SK-N-SH (cell line): ENCODE measurements around the gene GCDH. TPM values are rescaled to one million over a fixed set of nuclear protein-coding genes. Genes with fewer than 3 reads are reported as not detected.

Source experiments
- CTCF ChIA-PET: fragments of 300-600, 350-600 bp; formaldehyde crosslinking; extraction: SDS; loops from one replicate; lab custom pipeline; 2021; lab: Yijun Ruan, JAX
- POLR2A ChIA-PET: fragments of 350-600 bp; sonication (Branson Sonifier 250); formaldehyde crosslinking; extraction: SDS; loops from one replicate; lab custom pipeline; 2020; ENCODE audit warnings: antibody characterized with exemption, inconsistent platforms; lab: Yijun Ruan, JAX
- DNase-seq: peaks from one replicate; pipeline ENCODE4 v3.0.0; 2012
- H2AFZ ChIP-seq: fragments of 200-600 bp; sonication (generic); 2 replicates; pipeline ENCODE4 v1.8.1; 2016; ENCODE audit warnings: antibody characterized with exemption, mild to moderate bottlenecking, low read depth
- H3F3A ChIP-seq: fragments of 200-600 bp; sonication (generic); replicated peaks from 2 replicates; pipeline ENCODE3; 2016; ENCODE audit warnings: antibody characterized with exemption, mild to moderate bottlenecking; ENCODE audit not compliant: insufficient read depth
- H3K27ac ChIP-seq, 2 experiments: fragments of 200-500 bp in 1 of 2; fragments of 200-600 bp in 1 of 2; sonication (Bioruptor generic) in 1 of 2; sonication (generic), shearing (Covaris generic) in 1 of 2; 2 replicates each; pipeline versions ENCODE4 v1.5.1 to v1.6.1; 2014 to 2016; ENCODE audit warnings: low read depth in 2 of 2, inconsistent platforms in 1 of 2, low read length in 1 of 2, mild to moderate bottlenecking in 1 of 2, mixed read lengths in 1 of 2
- H3K27me3 ChIP-seq: fragments of 200-600 bp; sonication (generic), shearing (Covaris generic); 2 replicates; pipeline ENCODE4 v1.6.1; 2016; ENCODE audit warnings: mixed run types; ENCODE audit not compliant: insufficient read depth
- H3K36me3 ChIP-seq, 2 experiments: fragments of 200-500 bp in 1 of 2; fragments of 200-600 bp in 1 of 2; sonication (Bioruptor generic) in 1 of 2; sonication (generic) in 1 of 2; replicated peaks in 1 of 2; 2 replicates each; pipeline versions ENCODE3 to v1.5.1; 2014 to 2016; ENCODE audit warnings: low read length in 1 of 2, mild to moderate bottlenecking in 1 of 2; ENCODE audit not compliant: insufficient read depth in 2 of 2, control insufficient read depth in 1 of 2
- H3K4me1 ChIP-seq, 2 experiments: fragments of 200-500 bp in 1 of 2; fragments of 200-600 bp in 1 of 2; sonication (Bioruptor generic) in 1 of 2; sonication (generic), shearing (Covaris generic) in 1 of 2; 2 replicates each; pipeline versions ENCODE4 v1.5.1 to v1.6.1; 2014 to 2016; ENCODE audit warnings: low read depth in 1 of 2, low read length in 1 of 2, mixed run types in 1 of 2; ENCODE audit not compliant: insufficient read depth in 2 of 2, control insufficient read depth in 1 of 2
- H3K4me2 ChIP-seq: fragments of 200-600 bp; sonication (generic), shearing (Covaris generic); 2 replicates; pipeline ENCODE4 v1.6.1; 2017; ENCODE audit warnings: mixed run types
- H3K4me3 ChIP-seq, 2 experiments: fragments of 200-500 bp in 1 of 2; fragments of 200-600 bp in 1 of 2; sonication (Bioruptor generic) in 1 of 2; sonication (generic), shearing (Covaris generic) in 1 of 2; 2 replicates each; pipeline versions ENCODE4 v1.5.1 to v1.8.1; 2014 to 2016; ENCODE audit warnings: low read depth in 2 of 2, inconsistent platforms in 1 of 2, low read length in 1 of 2, mild to moderate bottlenecking in 1 of 2, mixed read lengths in 1 of 2, moderate library complexity in 1 of 2
- H3K79me2 ChIP-seq: fragments of 200-600 bp; sonication (generic); 2 replicates; pipeline ENCODE4 v1.8.1; 2017; ENCODE audit warnings: mild to moderate bottlenecking; ENCODE audit not compliant: insufficient read depth
- H3K9ac ChIP-seq: fragments of 200-600 bp; sonication (generic); 2 replicates; pipeline ENCODE4 v1.6.1; 2017; ENCODE audit warnings: mixed run types
- H3K9me2 ChIP-seq: fragments of 200-600 bp; sonication (generic); 2 replicates; pipeline ENCODE4 v1.6.1; 2017; ENCODE audit warnings: mixed run types
- H3K9me3 ChIP-seq: fragments of 200-600 bp; sonication (generic); 2 replicates; pipeline ENCODE4 v1.6.1; 2017; ENCODE audit warnings: mixed run types, mild to moderate bottlenecking, moderate library complexity
- H4K20me1 ChIP-seq: fragments of 200-600 bp; sonication (generic); 2 replicates; pipeline ENCODE4 v1.6.1; 2017; ENCODE audit warnings: mild to moderate bottlenecking, mixed run types; ENCODE audit not compliant: insufficient read depth
- EZH2phosphoT487 ChIP-seq: fragments of 200-600 bp; sonication (generic); IDR thresholded peaks from 2 replicates; pipeline ENCODE4 v1.6.1; 2017; ENCODE audit warnings: low read depth, mixed run types, mild to moderate bottlenecking, antibody characterized with exemption, moderate library complexity, borderline replicate concordance
- FOXJ3 ChIP-seq: sonication (generic); formaldehyde crosslinking; IDR thresholded peaks from 2 replicates; pipeline ENCODE4 v1.5.1; 2020; ENCODE audit warnings: mild to moderate bottlenecking, missing genetic modification reagents
- FOXM1 ChIP-seq: IDR thresholded peaks from 2 replicates; pipeline ENCODE4 v1.4.0; 2012; ENCODE audit warnings: low read depth, mild to moderate bottlenecking
- GABPA ChIP-seq: IDR thresholded peaks from 2 replicates; pipeline ENCODE4 v1.4.0; 2012; ENCODE audit warnings: low read depth, mild to moderate bottlenecking
- MEF2A ChIP-seq: IDR thresholded peaks from 2 replicates; pipeline ENCODE4 v1.4.0; 2012; ENCODE audit warnings: low read depth, borderline replicate concordance
- MXI1 ChIP-seq: IDR thresholded peaks from 2 replicates; pipeline ENCODE4 v1.6.1; 2012; ENCODE audit warnings: mild to moderate bottlenecking, low read depth, low read length, improper control_type of control experiment
- NFIC ChIP-seq: IDR thresholded peaks from 2 replicates; pipeline ENCODE4 v1.4.0; 2012; ENCODE audit warnings: borderline replicate concordance
- NRF1 ChIP-seq: IDR thresholded peaks from 2 replicates; pipeline ENCODE4 v1.6.1; 2012; ENCODE audit warnings: low read depth, mild to moderate bottlenecking, low read length
- POLR2AphosphoS5 ChIP-seq: IDR thresholded peaks from 2 replicates; pipeline ENCODE4 v1.6.1; 2012; ENCODE audit warnings: low read depth, low read length
- RFX5 ChIP-seq: IDR thresholded peaks from 2 replicates; pipeline ENCODE4 v1.6.1; 2012; ENCODE audit warnings: mild to moderate bottlenecking, improper control_type of control experiment, low read length
- RXRA ChIP-seq: IDR thresholded peaks from 2 replicates; pipeline ENCODE4 v1.4.0; 2012; ENCODE audit warnings: low read depth, mild to moderate bottlenecking, borderline replicate concordance
- SIN3A ChIP-seq: IDR thresholded peaks from 2 replicates; pipeline ENCODE4 v1.6.1; 2012; ENCODE audit warnings: low read depth, mild to moderate bottlenecking, low read length, moderate library complexity, borderline replicate concordance
- YY1 ChIP-seq: IDR thresholded peaks from 2 replicates; pipeline ENCODE4 v1.4.0; 2012; ENCODE audit warnings: low read depth, mild to moderate bottlenecking
- WGBS: methylation state at CpG from one replicate; pipeline ENCODE4 v1.1.6; 2017; ENCODE audit warnings: low lambda C conversion rate; 5-methylcytosine and 5-hydroxymethylcytosine counted together
- polyA plus RNA-seq, 3 experiments: library from polyadenylated mRNA; depleted of rRNA; stranded (reverse); fragments of >200 nt; gene quantifications; 2 replicates each; pipeline ENCODE4 v1.2.3, GENCODE V29; 2012
- TF ChIP-seq, protein P1 (sequence below): IDR thresholded peaks from 2 replicates; pipeline ENCODE4 v1.4.0; 2012; ENCODE audit warnings: low read depth, borderline replicate concordance
- TF ChIP-seq, protein P2 (sequence below): IDR thresholded peaks from 2 replicates; pipeline ENCODE4 v1.4.0; 2012; ENCODE audit warnings: low read depth, borderline replicate concordance
- TF ChIP-seq, protein P3 (sequence below): IDR thresholded peaks from 2 replicates; pipeline ENCODE4 v1.6.1; 2012; ENCODE audit warnings: mild to moderate bottlenecking, low read depth, low read length, moderate library complexity
- TF ChIP-seq, protein P4 (sequence below): fragments of 150-350 bp; IDR thresholded peaks from 2 replicates; pipeline ENCODE4 v1.6.1; 2016; ENCODE audit warnings: mild to moderate bottlenecking, low read depth, low read length
- TF ChIP-seq, protein P5 (sequence below): fragments of 200-600 bp; sonication (generic); IDR thresholded peaks from 2 replicates; pipeline ENCODE4 v1.6.1; 2017; ENCODE audit warnings: antibody characterized with exemption, mild to moderate bottlenecking, moderate library complexity

GCDH gene
- polyA plus RNA-seq, 1 of the 3 experiments (the other 2 are of a cell fraction): 29.4 TPM

DNA sequence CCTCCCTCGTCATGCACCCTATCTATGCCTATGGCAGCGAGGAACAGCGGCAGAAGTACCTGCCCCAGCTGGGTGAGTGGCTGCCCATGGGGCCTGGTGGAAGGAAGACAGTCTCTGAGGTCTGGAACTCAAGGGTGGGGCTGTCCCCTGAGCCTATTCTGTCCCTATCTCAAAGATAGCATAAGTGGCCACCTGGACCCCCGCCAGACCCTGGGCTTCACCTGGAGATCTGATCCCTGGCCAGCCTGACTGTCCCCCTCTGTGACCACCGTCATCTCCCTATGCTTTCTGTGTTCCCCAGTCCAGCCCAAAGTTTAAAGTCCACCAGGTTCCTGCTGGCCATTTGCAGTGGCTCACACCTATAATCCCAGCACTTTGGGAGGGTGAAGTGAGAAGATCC, 2.6 kb downstream of the GCDH start:
- H3K9ac ChIP-seq: no peak overlapping the region
- H3K9me2 ChIP-seq: no peaks in the 10 kb centered on the region
- H3K27me3 ChIP-seq: no peaks in the 10 kb centered on the region
- H2AFZ ChIP-seq: no peak overlapping the region
- H4K20me1 ChIP-seq: no peaks in the 10 kb centered on the region
- no peak overlapping the region for H3K4me2 ChIP-seq
- no peak overlapping the region for H3K4me3 ChIP-seq
- H3K27ac ChIP-seq: no peak overlapping the region
- peaks cover 4% of the 10 kb centered on the region for H3F3A ChIP-seq
- no peaks in the 10 kb centered on the region for H3K9me3 ChIP-seq
- ChIA-PET POLR2A (no interaction called here), CTCF (interaction anchor here (0.7 kb wide), 1 partner anchor 72 kb away, joined by 3 read pairs; no protein-coding TSS in a partner anchor)
- H3K79me2 ChIP-seq: peaks cover 13% of the 10 kb centered on the region
- 81% methylated on average over 4 of the region's 5 CpGs for WGBS
- H3K4me1 ChIP-seq: peaks cover 6 to 8% of the 10 kb centered on the region in 2 experiments; a peak in 2 of 4 replicates
- peaks cover 5 to 23% of the 10 kb centered on the region in 2 experiments for H3K36me3 ChIP-seq
- no peak for DNase-seq
- no peak for TF ChIP-seq NRF1
- TF ChIP-seq, protein P1, sequence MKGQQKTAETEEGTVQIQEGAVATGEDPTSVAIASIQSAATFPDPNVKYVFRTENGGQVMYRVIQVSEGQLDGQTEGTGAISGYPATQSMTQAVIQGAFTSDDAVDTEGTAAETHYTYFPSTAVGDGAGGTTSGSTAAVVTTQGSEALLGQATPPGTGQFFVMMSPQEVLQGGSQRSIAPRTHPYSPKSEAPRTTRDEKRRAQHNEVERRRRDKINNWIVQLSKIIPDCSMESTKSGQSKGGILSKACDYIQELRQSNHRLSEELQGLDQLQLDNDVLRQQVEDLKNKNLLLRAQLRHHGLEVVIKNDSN: no peak
- no peak for TF ChIP-seq MEF2A
- TF ChIP-seq, protein P2, sequence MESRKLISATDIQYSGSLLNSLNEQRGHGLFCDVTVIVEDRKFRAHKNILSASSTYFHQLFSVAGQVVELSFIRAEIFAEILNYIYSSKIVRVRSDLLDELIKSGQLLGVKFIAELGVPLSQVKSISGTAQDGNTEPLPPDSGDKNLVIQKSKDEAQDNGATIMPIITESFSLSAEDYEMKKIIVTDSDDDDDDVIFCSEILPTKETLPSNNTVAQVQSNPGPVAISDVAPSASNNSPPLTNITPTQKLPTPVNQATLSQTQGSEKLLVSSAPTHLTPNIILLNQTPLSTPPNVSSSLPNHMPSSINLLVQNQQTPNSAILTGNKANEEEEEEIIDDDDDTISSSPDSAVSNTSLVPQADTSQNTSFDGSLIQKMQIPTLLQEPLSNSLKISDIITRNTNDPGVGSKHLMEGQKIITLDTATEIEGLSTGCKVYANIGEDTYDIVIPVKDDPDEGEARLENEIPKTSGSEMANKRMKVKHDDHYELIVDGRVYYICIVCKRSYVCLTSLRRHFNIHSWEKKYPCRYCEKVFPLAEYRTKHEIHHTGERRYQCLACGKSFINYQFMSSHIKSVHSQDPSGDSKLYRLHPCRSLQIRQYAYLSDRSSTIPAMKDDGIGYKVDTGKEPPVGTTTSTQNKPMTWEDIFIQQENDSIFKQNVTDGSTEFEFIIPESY: no peak
- TF ChIP-seq POLR2AphosphoS5: no peak
- TF ChIP-seq NFIC: no peak
- TF ChIP-seq, protein P3, sequence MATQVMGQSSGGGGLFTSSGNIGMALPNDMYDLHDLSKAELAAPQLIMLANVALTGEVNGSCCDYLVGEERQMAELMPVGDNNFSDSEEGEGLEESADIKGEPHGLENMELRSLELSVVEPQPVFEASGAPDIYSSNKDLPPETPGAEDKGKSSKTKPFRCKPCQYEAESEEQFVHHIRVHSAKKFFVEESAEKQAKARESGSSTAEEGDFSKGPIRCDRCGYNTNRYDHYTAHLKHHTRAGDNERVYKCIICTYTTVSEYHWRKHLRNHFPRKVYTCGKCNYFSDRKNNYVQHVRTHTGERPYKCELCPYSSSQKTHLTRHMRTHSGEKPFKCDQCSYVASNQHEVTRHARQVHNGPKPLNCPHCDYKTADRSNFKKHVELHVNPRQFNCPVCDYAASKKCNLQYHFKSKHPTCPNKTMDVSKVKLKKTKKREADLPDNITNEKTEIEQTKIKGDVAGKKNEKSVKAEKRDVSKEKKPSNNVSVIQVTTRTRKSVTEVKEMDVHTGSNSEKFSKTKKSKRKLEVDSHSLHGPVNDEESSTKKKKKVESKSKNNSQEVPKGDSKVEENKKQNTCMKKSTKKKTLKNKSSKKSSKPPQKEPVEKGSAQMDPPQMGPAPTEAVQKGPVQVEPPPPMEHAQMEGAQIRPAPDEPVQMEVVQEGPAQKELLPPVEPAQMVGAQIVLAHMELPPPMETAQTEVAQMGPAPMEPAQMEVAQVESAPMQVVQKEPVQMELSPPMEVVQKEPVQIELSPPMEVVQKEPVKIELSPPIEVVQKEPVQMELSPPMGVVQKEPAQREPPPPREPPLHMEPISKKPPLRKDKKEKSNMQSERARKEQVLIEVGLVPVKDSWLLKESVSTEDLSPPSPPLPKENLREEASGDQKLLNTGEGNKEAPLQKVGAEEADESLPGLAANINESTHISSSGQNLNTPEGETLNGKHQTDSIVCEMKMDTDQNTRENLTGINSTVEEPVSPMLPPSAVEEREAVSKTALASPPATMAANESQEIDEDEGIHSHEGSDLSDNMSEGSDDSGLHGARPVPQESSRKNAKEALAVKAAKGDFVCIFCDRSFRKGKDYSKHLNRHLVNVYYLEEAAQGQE: no peak
- no peak for TF ChIP-seq RXRA
- TF ChIP-seq MXI1: no peak
- TF ChIP-seq FOXM1: no peak
- TF ChIP-seq RFX5: no peak
- no peak for TF ChIP-seq GABPA
- no peak for TF ChIP-seq FOXJ3 (CRISPR knock-in tag)
- TF ChIP-seq, protein P4, sequence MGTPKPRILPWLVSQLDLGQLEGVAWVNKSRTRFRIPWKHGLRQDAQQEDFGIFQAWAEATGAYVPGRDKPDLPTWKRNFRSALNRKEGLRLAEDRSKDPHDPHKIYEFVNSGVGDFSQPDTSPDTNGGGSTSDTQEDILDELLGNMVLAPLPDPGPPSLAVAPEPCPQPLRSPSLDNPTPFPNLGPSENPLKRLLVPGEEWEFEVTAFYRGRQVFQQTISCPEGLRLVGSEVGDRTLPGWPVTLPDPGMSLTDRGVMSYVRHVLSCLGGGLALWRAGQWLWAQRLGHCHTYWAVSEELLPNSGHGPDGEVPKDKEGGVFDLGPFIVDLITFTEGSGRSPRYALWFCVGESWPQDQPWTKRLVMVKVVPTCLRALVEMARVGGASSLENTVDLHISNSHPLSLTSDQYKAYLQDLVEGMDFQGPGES: no peak
- no peak for TF ChIP-seq SIN3A
- no peak for TF ChIP-seq YY1
- no peak for TF ChIP-seq EZH2phosphoT487
- TF ChIP-seq, protein P5, sequence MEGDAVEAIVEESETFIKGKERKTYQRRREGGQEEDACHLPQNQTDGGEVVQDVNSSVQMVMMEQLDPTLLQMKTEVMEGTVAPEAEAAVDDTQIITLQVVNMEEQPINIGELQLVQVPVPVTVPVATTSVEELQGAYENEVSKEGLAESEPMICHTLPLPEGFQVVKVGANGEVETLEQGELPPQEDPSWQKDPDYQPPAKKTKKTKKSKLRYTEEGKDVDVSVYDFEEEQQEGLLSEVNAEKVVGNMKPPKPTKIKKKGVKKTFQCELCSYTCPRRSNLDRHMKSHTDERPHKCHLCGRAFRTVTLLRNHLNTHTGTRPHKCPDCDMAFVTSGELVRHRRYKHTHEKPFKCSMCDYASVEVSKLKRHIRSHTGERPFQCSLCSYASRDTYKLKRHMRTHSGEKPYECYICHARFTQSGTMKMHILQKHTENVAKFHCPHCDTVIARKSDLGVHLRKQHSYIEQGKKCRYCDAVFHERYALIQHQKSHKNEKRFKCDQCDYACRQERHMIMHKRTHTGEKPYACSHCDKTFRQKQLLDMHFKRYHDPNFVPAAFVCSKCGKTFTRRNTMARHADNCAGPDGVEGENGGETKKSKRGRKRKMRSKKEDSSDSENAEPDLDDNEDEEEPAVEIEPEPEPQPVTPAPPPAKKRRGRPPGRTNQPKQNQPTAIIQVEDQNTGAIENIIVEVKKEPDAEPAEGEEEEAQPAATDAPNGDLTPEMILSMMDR: no peak
